ENCODE data around the gene ENSA. TPM values are rescaled to one million over a fixed set of nuclear protein-coding genes. Genes with fewer than 3 reads are reported as not detected.
"Not testable (repeated sequence)": the region's sequence is repeated elsewhere in the genome, so short reads cannot be mapped to it uniquely, and the experiment has no call there.

ENSA gene
- polyA plus RNA-seq, 6 donors from 2014 or later: 57.1 to 85.2 (median 72.9) TPM

- Mint-ChIP-seq H3K4me3 (peak overlapping the region in 1 of 8 donors; percentile 44), H3K9me3 (no peaks in the 10 kb centered on the region), H3K27me3 (no peaks in the 10 kb centered on the region), H3K27ac (peak overlapping the region in 3 of 6 donors; percentile 40 to 94 (median 76)), H3K36me3 (peaks cover 8 to 16% of the 10 kb centered on the region in 2 donors), H3K4me1 (peaks cover 44 to 53% (median 46%) of the 10 kb centered on the region in 3 donors)
- no peak for ATAC-seq (ENCODE audit: low read depth in 2 of 2)
- DNase-seq: no peak
Observed at GRCh38 chr1:150615346-150616201, 13.8 kb downstream of the ENSA start.

GRCh38 chr1:150613061-150613920 is 16.1 kb downstream of the ENSA start:
- Mint-ChIP-seq H3K27ac (peak overlapping the region; percentile 76 to 93 (median 84)), H3K4me3 (peak overlapping the region in 5 of 8 donors; percentile 10 to 65 (median 26)), H3K4me1 (peaks cover 35 to 41% (median 36%) of the 10 kb centered on the region in 3 donors), H3K36me3 (peaks cover 5 to 8% of the 10 kb centered on the region in 2 donors), H3K9me3 (no peaks in the 10 kb centered on the region), H3K27me3 (no peaks in the 10 kb centered on the region)
- ATAC-seq (ENCODE audit: low read depth in 2 of 2) (peak; percentile 56 to 64), DNase-seq (peak; percentile 31)

- no peak for ATAC-seq (ENCODE audit: low read depth in 2 of 2)
- DNase-seq: no peak
- peak overlapping the region in 3 of 8 donors; percentile 20 to 65 (median 37) for H3K4me3 Mint-ChIP-seq
- H3K4me1 Mint-ChIP-seq: peaks cover 35 to 41% (median 36%) of the 10 kb centered on the region in 3 donors
- peaks cover 5 to 8% of the 10 kb centered on the region in 2 donors for H3K36me3 Mint-ChIP-seq
- no peaks in the 10 kb centered on the region for H3K9me3 Mint-ChIP-seq
- no peaks in the 10 kb centered on the region for H3K27me3 Mint-ChIP-seq
- peak overlapping the region; percentile 29 to 92 (median 84) for H3K27ac Mint-ChIP-seq
Observed at GRCh38 chr1:150612014-150612345, 17.4 kb downstream of the ENSA start.

GRCh38 chr1:150610576-150610975 is 18.8 kb downstream of the ENSA start:
- Mint-ChIP-seq H3K4me1 (peaks cover 29 to 39% (median 30%) of the 10 kb centered on the region in 3 donors), H3K27me3 (no peaks in the 10 kb centered on the region), H3K9me3 (no peaks in the 10 kb centered on the region), H3K4me3 (no peak overlapping the region), H3K36me3 (peaks cover under 1 to 4% of the 10 kb centered on the region in 2 donors), H3K27ac (peak overlapping the region; percentile 36 to 85 (median 76))
- no peak for ATAC-seq (ENCODE audit: low read depth in 2 of 2)
- no peak for DNase-seq

GRCh38 chr1:150609732-150610131 is 19.7 kb downstream of the ENSA start:
- Mint-ChIP-seq H3K4me1 (peaks cover 23 to 37% (median 25%) of the 10 kb centered on the region in 3 donors), H3K36me3 (no peaks in the 10 kb centered on the region), H3K27ac (peak overlapping the region in 3 of 6 donors; percentile 51 to 83 (median 60)), H3K27me3 (no peaks in the 10 kb centered on the region), H3K9me3 (no peaks in the 10 kb centered on the region), H3K4me3 (no peak overlapping the region)
- no peak for DNase-seq
- no peak for ATAC-seq (ENCODE audit: low read depth in 2 of 2)

GRCh38 chr1:150606463-150607142 is 22.8 kb downstream of the ENSA start:
- peak overlapping the region in 2 of 6 donors; percentile 35 to 56 for H3K27ac Mint-ChIP-seq

GRCh38 chr1:150605451-150605731 is 24.0 kb downstream of the ENSA start:
- not testable (repeated sequence) for H3K27ac Mint-ChIP-seq; DNase-seq; ATAC-seq (ENCODE audit: low read depth in 2 of 2); H3K4me1 Mint-ChIP-seq; H3K36me3 Mint-ChIP-seq; H3K27me3 Mint-ChIP-seq; H3K9me3 Mint-ChIP-seq; H3K4me3 Mint-ChIP-seq

More at GRCh38 chr1:150606463-150607142, 22.8 kb downstream of the ENSA start:
- no peak for DNase-seq
- H3K27me3 Mint-ChIP-seq: no peaks in the 10 kb centered on the region
- H3K9me3 Mint-ChIP-seq: no peaks in the 10 kb centered on the region
- no peak for ATAC-seq (ENCODE audit: low read depth in 2 of 2)
- H3K4me3 Mint-ChIP-seq: no peak overlapping the region
- H3K4me1 Mint-ChIP-seq: peaks cover 9 to 16% (median 14%) of the 10 kb centered on the region in 3 donors
- no peaks in the 10 kb centered on the region for H3K36me3 Mint-ChIP-seq

GRCh38 chr1:150604226-150604588 is 25.2 kb downstream of the ENSA start:
- Mint-ChIP-seq H3K27me3 (no peaks in the 10 kb centered on the region), H3K27ac (peak overlapping the region in 3 of 6 donors; percentile 6 to 85 (median 74)), H3K9me3 (no peaks in the 10 kb centered on the region), H3K4me3 (no peak overlapping the region), H3K36me3 (no peaks in the 10 kb centered on the region), H3K4me1 (peaks cover 0 to 10% (median 7%) of the 10 kb centered on the region in 3 donors)
- ATAC-seq (ENCODE audit: low read depth in 2 of 2) (no peak), DNase-seq (no peak)

- ATAC-seq (ENCODE audit: low read depth in 2 of 2): no peak
- peak overlapping the region in 2 of 6 donors; percentile 71 to 85 for H3K27ac Mint-ChIP-seq
- H3K36me3 Mint-ChIP-seq: no peaks in the 10 kb centered on the region
- peaks cover 0 to 10% (median 5%) of the 10 kb centered on the region in 3 donors for H3K4me1 Mint-ChIP-seq
- no peak for DNase-seq
- no peak overlapping the region for H3K4me3 Mint-ChIP-seq
- H3K9me3 Mint-ChIP-seq: no peaks in the 10 kb centered on the region
- H3K27me3 Mint-ChIP-seq: no peaks in the 10 kb centered on the region
Observed at GRCh38 chr1:150603711-150604110, 25.7 kb downstream of the ENSA start.

- H3K36me3 Mint-ChIP-seq; H3K27me3 Mint-ChIP-seq; H3K9me3 Mint-ChIP-seq; DNase-seq; ATAC-seq (ENCODE audit: low read depth in 2 of 2); H3K27ac Mint-ChIP-seq; H3K4me3 Mint-ChIP-seq: not testable (repeated sequence)
- peaks cover 4 to 10% (median 5%) of the 10 kb centered on the region in 3 donors for H3K4me1 Mint-ChIP-seq
Observed at GRCh38 chr1:150602372-150602771, 27.0 kb downstream of the ENSA start.

- ATAC-seq (ENCODE audit: low read depth in 2 of 2): no peak
- Mint-ChIP-seq H3K27ac (peak overlapping the region in 1 of 6 donors; percentile 18), H3K9me3 (no peaks in the 10 kb centered on the region), H3K4me1 (peaks cover 4 to 13% (median 5%) of the 10 kb centered on the region in 3 donors), H3K36me3 (no peaks in the 10 kb centered on the region), H3K4me3 (no peak overlapping the region), H3K27me3 (no peaks in the 10 kb centered on the region)
- DNase-seq: no peak
Observed at GRCh38 chr1:150601540-150601939, 27.9 kb downstream of the ENSA start.

GRCh38 chr1:150598346-150598745 is 31.1 kb downstream of the ENSA start:
- H3K36me3 Mint-ChIP-seq; DNase-seq; ATAC-seq (ENCODE audit: low read depth in 2 of 2); H3K27me3 Mint-ChIP-seq; H3K9me3 Mint-ChIP-seq: not testable (repeated sequence)
- H3K4me1 Mint-ChIP-seq: peaks cover 13 to 28% (median 22%) of the 10 kb centered on the region in 3 donors
- peak overlapping the region in 1 of 6 donors; percentile 45 for H3K27ac Mint-ChIP-seq
- peak overlapping the region in 1 of 8 donors; percentile 29 for H3K4me3 Mint-ChIP-seq

- Mint-ChIP-seq H3K27ac (peak overlapping the region in 1 of 6 donors; percentile 68), H3K4me3 (no peak overlapping the region), H3K4me1 (peaks cover 14 to 29% (median 24%) of the 10 kb centered on the region in 3 donors), H3K36me3 (no peaks in the 10 kb centered on the region), H3K27me3 (no peaks in the 10 kb centered on the region), H3K9me3 (peaks cover 0 to 2% (median 0%) of the 10 kb centered on the region in 7 donors)
- no peak for ATAC-seq (ENCODE audit: low read depth in 2 of 2)
- no peak for DNase-seq
Observed at GRCh38 chr1:150596976-150597375, 32.4 kb downstream of the ENSA start.
